Endothelial cell of umbilical vein (primary cell): ENCODE data around the gene TERT. TPM values are rescaled to one million over a fixed set of nuclear protein-coding genes. Genes with fewer than 3 reads are reported as not detected.

ENCODE experiments used
- BruUV-seq: library from RNA; stranded (reverse); fragments of 400-500 nt; replicated peaks from 2 replicates; lab custom pipeline; 2021; lab: Mats Ljungman, UMichigan
- CTCF ChIA-PET: fragments of 300-600, 350-600 bp; sonication (Branson Sonifier 250); formaldehyde crosslinking; loops from one replicate; lab custom pipeline; 2021; ENCODE audit warnings: antibody characterized with exemption, inconsistent platforms; lab: Charles Lee
- POLR2A ChIA-PET: fragments of 300-600, 350-600 bp; sonication (Branson Sonifier 250); formaldehyde crosslinking; loops from one replicate; lab custom pipeline; 2021; ENCODE audit warnings: antibody characterized with exemption, inconsistent platforms; lab: Charles Lee
- DNase-seq: peaks from one replicate; pipeline ENCODE4 v3.0.0-alpha.2; 2011; ENCODE audit warnings: low read depth, low spot score
- FAIRE-seq: peaks from 2 replicates; lab custom pipeline; 2011; peaks lifted over from hg19 to GRCh38; lab: Jason Lieb, UNC
- H2AFZ ChIP-seq: 2 replicates; pipeline ENCODE4 v1.6.0; 2012; ENCODE audit warnings: low read depth, low read length, control low read depth, inconsistent platforms
- H3K27ac ChIP-seq: 2 replicates; pipeline ENCODE4 v1.5.1; 2011; ENCODE audit warnings: low read depth, mild to moderate bottlenecking, control low read depth, low read length, moderate library complexity; ENCODE audit not compliant: insufficient read depth
- H3K27me3 ChIP-seq, 2 experiments: 2 replicates each; pipeline versions ENCODE4 v1.6.0 to v1.6.1; 2011; ENCODE audit warnings: low read length in 2 of 2, mixed read lengths in 1 of 2; ENCODE audit not compliant: control insufficient read depth in 2 of 2, insufficient read depth in 2 of 2
- H3K36me3 ChIP-seq, 2 experiments: 2 replicates in 1 of 2; 3 replicates in 1 of 2; pipeline ENCODE4 v1.5.1; 2011; ENCODE audit warnings: low read length in 2 of 2, mild to moderate bottlenecking in 1 of 2, moderate library complexity in 1 of 2; ENCODE audit not compliant: control insufficient read depth in 2 of 2, insufficient read depth in 2 of 2; ENCODE audit errors: extremely low read depth in 1 of 2
- H3K4me1 ChIP-seq: 3 replicates; pipeline ENCODE4 v1.5.1; 2011; ENCODE audit warnings: mild to moderate bottlenecking, low read length; ENCODE audit not compliant: control insufficient read depth, insufficient read depth; ENCODE audit errors: extremely low read depth
- H3K4me2 ChIP-seq: 2 replicates; pipeline ENCODE4 v1.6.1; 2011; ENCODE audit warnings: low read length, control low read depth, mixed read lengths; ENCODE audit not compliant: insufficient read depth
- H3K4me3 ChIP-seq, 3 experiments: fragments of 200-600 bp in 1 of 3; sonication (generic), shearing (Covaris generic) in 1 of 3; replicated peaks in 1 of 3; 2 replicates each; pipeline ENCODE4 v1.5.1; 2011 to 2016; ENCODE audit warnings: control low read depth in 3 of 3, low read length in 3 of 3, mild to moderate bottlenecking in 2 of 3, inconsistent platforms in 1 of 3, low read depth in 1 of 3, moderate library complexity in 1 of 3; ENCODE audit not compliant: insufficient read depth in 1 of 3
- H3K79me2 ChIP-seq: 2 replicates; pipeline ENCODE4 v1.6.0; 2012; ENCODE audit warnings: low read length, inconsistent platforms; ENCODE audit not compliant: control insufficient read depth, insufficient read depth
- H3K9ac ChIP-seq: replicated peaks from 2 replicates; pipeline ENCODE3; 2011; ENCODE audit warnings: low read length, control low read depth; ENCODE audit not compliant: insufficient read depth; ENCODE audit errors: extremely low read depth
- H3K9me1 ChIP-seq: replicated peaks from 3 replicates; pipeline ENCODE4 v1.6.0; 2011; ENCODE audit warnings: mild to moderate bottlenecking, low read length; ENCODE audit not compliant: control insufficient read depth, insufficient read depth; ENCODE audit errors: extremely low read depth
- H3K9me3 ChIP-seq: replicated peaks from 2 replicates; pipeline ENCODE4 v1.5.1; 2012; ENCODE audit warnings: low read length, inconsistent platforms; ENCODE audit not compliant: control insufficient read depth, insufficient read depth
- H4K20me1 ChIP-seq: replicated peaks from 2 replicates; pipeline ENCODE3; 2011; ENCODE audit warnings: mild to moderate bottlenecking, low read length; ENCODE audit not compliant: control insufficient read depth, insufficient read depth; ENCODE audit errors: extremely low read depth
- EZH2 ChIP-seq: IDR thresholded peaks from 2 replicates; pipeline ENCODE4 v1.6.1; 2012; ENCODE audit warnings: borderline replicate concordance, low read depth, mild to moderate bottlenecking, moderate library complexity, low read length, inconsistent platforms; ENCODE audit not compliant: severe bottlenecking
- FOS ChIP-seq: IDR thresholded peaks from 2 replicates; pipeline ENCODE4 v1.6.1; 2011; ENCODE audit warnings: mild to moderate bottlenecking, low read length, moderate library complexity, borderline replicate concordance; ENCODE audit not compliant: insufficient read depth
- GATA2 ChIP-seq: IDR thresholded peaks from 2 replicates; pipeline ENCODE4 v1.7.0; 2011; ENCODE audit warnings: low read depth, mild to moderate bottlenecking, moderate library complexity, mixed read lengths, low read length; ENCODE audit not compliant: insufficient read length, insufficient read depth
- JUN ChIP-seq: IDR thresholded peaks from 2 replicates; pipeline ENCODE4 v1.6.1; 2011; ENCODE audit warnings: borderline replicate concordance, low read depth; ENCODE audit not compliant: insufficient read length, insufficient read depth
- MYC ChIP-seq: IDR thresholded peaks from one replicate; pipeline ENCODE4 v1.6.1; 2011; ENCODE audit warnings: mild to moderate bottlenecking, low read depth, low read length
- POLR2A ChIP-seq: IDR thresholded peaks from 2 replicates; pipeline ENCODE4 v1.6.1; 2012; ENCODE audit warnings: low read depth, mild to moderate bottlenecking, control low read depth, low read length
- POLR2AphosphoS5 ChIP-seq: IDR thresholded peaks from 2 replicates; pipeline ENCODE4 v1.6.1; 2012; ENCODE audit warnings: low read depth, mild to moderate bottlenecking, control low read depth, low read length, moderate library complexity; ENCODE audit not compliant: insufficient read depth
- dilution Hi-C: fragments of 300-500 bp; cut with MboI; formaldehyde crosslinking; loops from one replicate; pipeline ENCODE4 v1.15.0; 2019; ENCODE audit warnings: low sequenced_read_pairs; ENCODE audit not compliant: extremely low pct_ligation_motif_present
- intact Hi-C: fragments of 100-400 bp; cut with micrococcal nuclease; formaldehyde crosslinking; loops from one replicate; pipeline ENCODE4 v1.10.0; 2022
- polyA plus RNA-seq, 4 experiments: library from polyadenylated mRNA; depleted of rRNA in 3 of 4; stranded (reverse) in 3 of 4; unstranded in 1 of 4; fragments of >200 nt; gene quantifications; 2 replicates each; pipeline versions ENCODE4 v1.2.1 to v1.2.3, GENCODE V29; 2011 to 2012; ENCODE audit warnings: missing spikeins in 1 of 4
- total RNA-seq: library from RNA; stranded (reverse); gene quantifications from 2 replicates; pipeline ENCODE4 v1.2.3, GENCODE V29; 2021
- TF ChIP-seq, protein P1 (sequence below), 2 donors: IDR thresholded peaks; 1 replicate in 1 of 2; 2 replicates in 1 of 2; pipeline ENCODE4 v1.5.1; 2011; ENCODE audit warnings: low read length in 2 of 2, mild to moderate bottlenecking in 2 of 2, moderate library complexity in 2 of 2, control low read depth in 1 of 2, inconsistent platforms in 1 of 2, low read depth in 1 of 2; ENCODE audit not compliant: insufficient read depth in 1 of 2; ENCODE audit errors: extremely low read depth in 1 of 2
- TF ChIP-seq, protein P2 (sequence below): IDR thresholded peaks from 2 replicates; pipeline ENCODE4 v1.6.1; 2011; ENCODE audit not compliant: insufficient read depth, insufficient read length

The TERT gene
- total and polyA plus RNA-seq, 2 donors (not counting 3 experiments of a cell fraction or from before 2014, with no cell fraction given), result 0.04 TPM; not detected in 1

DNA sequence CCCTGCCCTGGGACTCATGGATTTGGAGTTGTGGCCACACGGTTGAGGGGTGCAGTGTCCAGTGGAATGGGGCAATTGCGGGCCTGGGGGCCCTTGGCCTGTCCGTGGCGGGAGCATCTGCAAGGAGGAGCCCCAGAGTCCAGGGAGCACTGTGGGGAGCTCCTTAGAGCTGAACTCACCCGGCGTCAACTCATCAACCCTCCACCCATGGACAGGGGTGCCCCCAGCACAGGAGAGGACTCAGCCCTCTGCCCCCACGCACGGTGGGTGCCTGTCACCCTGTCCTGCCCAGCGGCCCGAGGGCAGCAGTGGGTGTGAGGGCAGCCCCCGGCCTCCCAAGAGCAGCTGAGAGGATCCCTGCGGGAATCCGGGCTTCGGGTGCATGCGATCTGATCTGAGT lies 70.2 kb downstream of the TERT start:
- H3K27ac ChIP-seq, result no peak overlapping the region

DNA sequence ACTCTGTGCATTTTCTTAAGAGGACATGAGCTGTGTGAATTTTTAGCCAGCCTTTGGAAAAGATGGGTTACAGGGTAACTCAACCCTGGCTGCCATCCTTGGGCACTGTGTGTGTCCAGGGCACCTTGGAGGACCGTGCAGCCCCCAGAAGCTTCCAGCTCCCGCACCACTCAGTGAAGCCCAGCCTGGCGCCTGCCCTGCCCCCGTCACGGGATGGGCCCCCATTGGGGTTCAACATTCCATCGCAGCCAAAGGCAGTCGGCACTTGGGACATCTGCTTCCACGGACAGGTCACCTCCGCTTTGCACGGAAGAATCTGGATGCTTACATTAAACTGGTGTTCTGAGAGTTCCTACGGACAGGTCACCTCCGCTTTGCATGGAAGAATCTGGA lies 71.6 kb downstream of the TERT start:
- dilution Hi-C loops, result no loop called here
- Histone ChIP-seq H3K27me3 (peaks cover 0 to 2% of the 10 kb centered on the region in 2 experiments), H3K27ac (no peak overlapping the region), H2AFZ (no peak overlapping the region), H4K20me1 (no peaks in the 10 kb centered on the region), H3K36me3 (no peaks in the 10 kb centered on the region), H3K4me2 (no peak overlapping the region), H3K4me1 (no peaks in the 10 kb centered on the region), H3K79me2 (no peaks in the 10 kb centered on the region), H3K9ac (no peak overlapping the region), H3K9me3 (no peaks in the 10 kb centered on the region), H3K9me1 (no peaks in the 10 kb centered on the region), H3K4me3 (no peak overlapping the region)
- ChIA-PET CTCF (no interaction called here), POLR2A (no interaction called here)
- FAIRE-seq (no peak), DNase-seq (no peak)
- TF ChIP-seq POLR2AphosphoS5, result no peak
- no peak for TF ChIP-seq EZH2
- TF ChIP-seq, protein P1, sequence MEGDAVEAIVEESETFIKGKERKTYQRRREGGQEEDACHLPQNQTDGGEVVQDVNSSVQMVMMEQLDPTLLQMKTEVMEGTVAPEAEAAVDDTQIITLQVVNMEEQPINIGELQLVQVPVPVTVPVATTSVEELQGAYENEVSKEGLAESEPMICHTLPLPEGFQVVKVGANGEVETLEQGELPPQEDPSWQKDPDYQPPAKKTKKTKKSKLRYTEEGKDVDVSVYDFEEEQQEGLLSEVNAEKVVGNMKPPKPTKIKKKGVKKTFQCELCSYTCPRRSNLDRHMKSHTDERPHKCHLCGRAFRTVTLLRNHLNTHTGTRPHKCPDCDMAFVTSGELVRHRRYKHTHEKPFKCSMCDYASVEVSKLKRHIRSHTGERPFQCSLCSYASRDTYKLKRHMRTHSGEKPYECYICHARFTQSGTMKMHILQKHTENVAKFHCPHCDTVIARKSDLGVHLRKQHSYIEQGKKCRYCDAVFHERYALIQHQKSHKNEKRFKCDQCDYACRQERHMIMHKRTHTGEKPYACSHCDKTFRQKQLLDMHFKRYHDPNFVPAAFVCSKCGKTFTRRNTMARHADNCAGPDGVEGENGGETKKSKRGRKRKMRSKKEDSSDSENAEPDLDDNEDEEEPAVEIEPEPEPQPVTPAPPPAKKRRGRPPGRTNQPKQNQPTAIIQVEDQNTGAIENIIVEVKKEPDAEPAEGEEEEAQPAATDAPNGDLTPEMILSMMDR (IDR thresholded peaks at IDR 0.05; ENCODE audit: extremely low read depth in 1 of 2, insufficient read depth in 1 of 2, low read depth in 1 of 2, low read length in 2 of 2), result no peak
- no peak for TF ChIP-seq GATA2
- no peak for TF ChIP-seq FOS
- TF ChIP-seq MYC, result no peak
- no peak for TF ChIP-seq POLR2A
- no peak for TF ChIP-seq JUN
- TF ChIP-seq, protein P2, sequence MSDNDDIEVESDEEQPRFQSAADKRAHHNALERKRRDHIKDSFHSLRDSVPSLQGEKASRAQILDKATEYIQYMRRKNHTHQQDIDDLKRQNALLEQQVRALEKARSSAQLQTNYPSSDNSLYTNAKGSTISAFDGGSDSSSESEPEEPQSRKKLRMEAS, result no peak
- no TSS peak for BruUV-seq
- intact Hi-C loops, result no loop called here

More for the DNA sequence above, 70.2 kb downstream of the TERT start:
- CTCF ChIA-PET, result no interaction called here
- H3K9me1 ChIP-seq, result no peaks in the 10 kb centered on the region
- no peaks in the 10 kb centered on the region for H4K20me1 ChIP-seq
- peaks cover 0 to 2% of the 10 kb centered on the region in 2 experiments for H3K27me3 ChIP-seq
- POLR2A ChIA-PET, result no interaction called here
- intact Hi-C loops (no loop called here), dilution Hi-C loops (no loop called here)
- H3K9me3 ChIP-seq, result no peaks in the 10 kb centered on the region
- no peak overlapping the region for H3K4me2 ChIP-seq
- FAIRE-seq (no peak), DNase-seq (no peak)
- BruUV-seq, result no TSS peak
- no peaks in the 10 kb centered on the region for H3K36me3 ChIP-seq
- no peaks in the 10 kb centered on the region for H3K4me1 ChIP-seq
- TF ChIP-seq EZH2, result no peak
- TF ChIP-seq, protein P2, result no peak
- TF ChIP-seq POLR2AphosphoS5, result no peak
- no peak for TF ChIP-seq FOS
- no peak for TF ChIP-seq POLR2A
- no peaks in the 10 kb centered on the region for H3K79me2 ChIP-seq
- no peak overlapping the region for H2AFZ ChIP-seq
- no peak overlapping the region for H3K4me3 ChIP-seq
- no peak overlapping the region for H3K9ac ChIP-seq
